Measurements from ENCODE around the gene RHBDF1. TPM values are rescaled to one million over a fixed set of nuclear protein-coding genes. Genes with fewer than 3 reads are reported as not detected.

Gene RHBDF1
- total RNA-seq, 1 experiment from 2014 or later: 26.3 TPM

DNA sequence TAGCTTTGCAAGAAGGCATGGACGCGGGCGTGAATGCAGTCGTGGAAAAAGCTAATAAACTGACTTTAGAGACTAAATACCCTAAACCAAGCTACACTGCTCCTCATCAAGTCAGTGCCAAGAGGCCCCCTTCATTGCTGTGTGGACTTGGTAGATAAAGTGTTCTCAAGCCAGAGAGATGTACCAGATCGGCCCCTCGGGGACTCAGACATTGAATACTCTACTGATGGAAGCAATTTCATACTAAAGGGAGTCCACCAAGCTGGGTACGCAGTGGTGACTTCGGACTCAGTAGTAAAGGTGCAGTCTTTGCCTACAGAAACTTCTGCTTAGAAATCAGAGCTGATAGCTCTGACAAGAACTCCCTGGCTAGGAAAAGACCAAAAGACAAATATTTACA lies 27.8 kb downstream of the RHBDF1 start:
- no TSS peak for BruUV-seq (replicated peaks)
- CTCF ChIA-PET: no interaction called here
- DNase-seq: no peak

DNA sequence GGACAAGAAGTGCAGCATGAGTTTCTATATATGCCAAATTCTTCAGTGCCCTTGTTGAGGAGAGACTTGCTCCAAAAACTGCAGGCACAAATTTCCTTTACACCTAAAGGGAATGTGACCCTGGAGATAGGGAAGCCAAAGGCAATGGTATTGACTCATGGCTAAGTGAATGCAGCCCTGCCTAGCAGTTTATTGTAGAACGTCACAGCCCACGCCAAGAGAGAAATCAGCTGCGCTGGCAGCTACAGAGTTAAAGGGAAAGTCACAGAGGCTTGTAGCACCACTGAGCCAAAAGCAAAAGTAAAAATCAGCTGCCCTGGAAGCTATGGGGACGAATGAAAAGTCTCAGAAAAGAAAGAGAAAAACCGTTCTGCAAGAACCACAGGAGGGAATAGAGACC lies 29.1 kb downstream of the RHBDF1 start:
- no peak overlapping the region for H3K27ac ChIP-seq (ENCODE audit: low read length)
- no peak for ATAC-seq
- H4K20me1 ChIP-seq (ENCODE audit: low read length): no peaks in the 10 kb centered on the region
- no peaks in the 10 kb centered on the region for H3K9me3 ChIP-seq (ENCODE audit: low read length)
- H3K27me3 ChIP-seq (ENCODE audit: low read length): no peaks in the 10 kb centered on the region
- H3K9me2 ChIP-seq (replicated peaks; ENCODE audit: low read length): no peaks in the 10 kb centered on the region
- DNase-seq: no peak
- peaks cover 8% of the 10 kb centered on the region for H3K36me3 ChIP-seq (ENCODE audit: low read depth, low read length)
- no peak overlapping the region for H2AFZ ChIP-seq (ENCODE audit: low read length)
- no peaks in the 10 kb centered on the region for H3F3A ChIP-seq (ENCODE audit: low read length, unreplicated experiment)
- peaks cover 9% of the 10 kb centered on the region for H3K4me1 ChIP-seq (ENCODE audit: insufficient read depth, low read length)
- H3K4me2 ChIP-seq (ENCODE audit: low read length): no peak overlapping the region
- CTCF ChIA-PET: no interaction called here
- H3K9ac ChIP-seq (ENCODE audit: low read length): no peak overlapping the region
- intact Hi-C loops (cut with micrococcal nuclease): no loop called here
- H3K4me3 ChIP-seq (ENCODE audit: low read length): no peak overlapping the region
- H3K79me2 ChIP-seq (ENCODE audit: low read length): peaks cover 3% of the 10 kb centered on the region; the same call in 1 of the 2 replicates
- BruUV-seq (replicated peaks): no TSS peak
- POLR2A ChIA-PET (ENCODE audit: unreplicated experiment): no interaction called here
- TF ChIP-seq EZH2phosphoT487 (IDR thresholded peaks at IDR 0.05; ENCODE audit: borderline replicate concordance, low read length): no peak
- TF ChIP-seq, protein P1, sequence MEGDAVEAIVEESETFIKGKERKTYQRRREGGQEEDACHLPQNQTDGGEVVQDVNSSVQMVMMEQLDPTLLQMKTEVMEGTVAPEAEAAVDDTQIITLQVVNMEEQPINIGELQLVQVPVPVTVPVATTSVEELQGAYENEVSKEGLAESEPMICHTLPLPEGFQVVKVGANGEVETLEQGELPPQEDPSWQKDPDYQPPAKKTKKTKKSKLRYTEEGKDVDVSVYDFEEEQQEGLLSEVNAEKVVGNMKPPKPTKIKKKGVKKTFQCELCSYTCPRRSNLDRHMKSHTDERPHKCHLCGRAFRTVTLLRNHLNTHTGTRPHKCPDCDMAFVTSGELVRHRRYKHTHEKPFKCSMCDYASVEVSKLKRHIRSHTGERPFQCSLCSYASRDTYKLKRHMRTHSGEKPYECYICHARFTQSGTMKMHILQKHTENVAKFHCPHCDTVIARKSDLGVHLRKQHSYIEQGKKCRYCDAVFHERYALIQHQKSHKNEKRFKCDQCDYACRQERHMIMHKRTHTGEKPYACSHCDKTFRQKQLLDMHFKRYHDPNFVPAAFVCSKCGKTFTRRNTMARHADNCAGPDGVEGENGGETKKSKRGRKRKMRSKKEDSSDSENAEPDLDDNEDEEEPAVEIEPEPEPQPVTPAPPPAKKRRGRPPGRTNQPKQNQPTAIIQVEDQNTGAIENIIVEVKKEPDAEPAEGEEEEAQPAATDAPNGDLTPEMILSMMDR (conservative IDR thresholded peaks at IDR 0.05; ENCODE audit: low read depth, low read length): no peak
- no peak for TF ChIP-seq EZH2 (IDR thresholded peaks at IDR 0.05; ENCODE audit: low read length, unreplicated experiment)

More for the DNA sequence above, 27.8 kb downstream of the RHBDF1 start:
- TF ChIP-seq EZH2 (IDR thresholded peaks at IDR 0.05; ENCODE audit: low read length, unreplicated experiment) (no peak), EZH2phosphoT487 (IDR thresholded peaks at IDR 0.05; ENCODE audit: borderline replicate concordance, low read length) (no peak)
- TF ChIP-seq, protein P1 (conservative IDR thresholded peaks at IDR 0.05; ENCODE audit: low read depth, low read length): no peak
- Histone ChIP-seq H2AFZ (ENCODE audit: low read length) (no peak overlapping the region), H3F3A (ENCODE audit: low read length, unreplicated experiment) (no peaks in the 10 kb centered on the region), H4K20me1 (ENCODE audit: low read length) (no peaks in the 10 kb centered on the region), H3K9me3 (ENCODE audit: low read length) (no peaks in the 10 kb centered on the region), H3K9me2 (replicated peaks; ENCODE audit: low read length) (no peaks in the 10 kb centered on the region), H3K9ac (ENCODE audit: low read length) (no peak overlapping the region), H3K79me2 (ENCODE audit: low read length) (peaks cover 3% of the 10 kb centered on the region; the same call in 1 of the 2 replicates), H3K36me3 (ENCODE audit: low read depth, low read length) (peaks cover 8% of the 10 kb centered on the region), H3K4me1 (ENCODE audit: insufficient read depth, low read length) (peaks cover 5% of the 10 kb centered on the region), H3K4me2 (ENCODE audit: low read length) (no peak overlapping the region), H3K27ac (ENCODE audit: low read length) (no peak overlapping the region), H3K4me3 (ENCODE audit: low read length) (no peak overlapping the region), H3K27me3 (ENCODE audit: low read length) (no peaks in the 10 kb centered on the region)
- POLR2A ChIA-PET (ENCODE audit: unreplicated experiment): no interaction called here
- intact Hi-C loops (cut with micrococcal nuclease): no loop called here
- no peak for ATAC-seq

DNA sequence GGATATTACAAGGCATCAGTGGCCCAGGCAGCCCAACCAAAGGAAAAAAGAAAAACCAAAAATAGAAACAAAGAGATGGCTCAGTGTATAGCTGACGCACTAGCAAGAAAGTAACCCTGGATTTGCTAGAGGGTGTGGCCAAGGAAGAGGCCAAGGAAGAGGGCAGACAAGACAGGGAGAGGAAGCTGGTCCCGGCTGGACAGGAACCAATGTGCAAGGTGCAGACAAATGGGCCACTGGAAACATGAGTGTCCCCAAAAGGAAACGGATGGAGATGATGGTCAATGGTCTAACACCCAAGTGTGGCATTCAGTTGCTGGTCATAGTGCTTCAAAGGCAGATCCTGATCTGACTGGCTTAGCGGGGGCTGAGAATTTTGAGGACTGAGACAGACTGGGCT lies 29.7 kb downstream of the RHBDF1 start:
- Histone ChIP-seq H3K4me3 (ENCODE audit: low read length) (no peak overlapping the region), H3K4me2 (ENCODE audit: low read length) (no peak overlapping the region), H3K79me2 (ENCODE audit: low read length) (no peaks in the 10 kb centered on the region), H4K20me1 (ENCODE audit: low read length) (no peaks in the 10 kb centered on the region), H3K27ac (ENCODE audit: low read length) (no peak overlapping the region), H3K9me2 (replicated peaks; ENCODE audit: low read length) (no peaks in the 10 kb centered on the region), H3K9me3 (ENCODE audit: low read length) (no peaks in the 10 kb centered on the region), H3F3A (ENCODE audit: low read length, unreplicated experiment) (no peaks in the 10 kb centered on the region), H3K9ac (ENCODE audit: low read length) (no peak overlapping the region), H2AFZ (ENCODE audit: low read length) (no peak overlapping the region), H3K27me3 (ENCODE audit: low read length) (no peaks in the 10 kb centered on the region), H3K4me1 (ENCODE audit: insufficient read depth, low read length) (peaks cover 9% of the 10 kb centered on the region), H3K36me3 (ENCODE audit: low read depth, low read length) (peaks cover 8% of the 10 kb centered on the region)
- no TSS peak for BruUV-seq (replicated peaks)
- ChIA-PET POLR2A (ENCODE audit: unreplicated experiment) (no interaction called here), CTCF (no interaction called here)
- ATAC-seq (no peak), DNase-seq (no peak)
- TF ChIP-seq EZH2 (IDR thresholded peaks at IDR 0.05; ENCODE audit: low read length, unreplicated experiment) (no peak), EZH2phosphoT487 (IDR thresholded peaks at IDR 0.05; ENCODE audit: borderline replicate concordance, low read length) (no peak)
- intact Hi-C loops (cut with micrococcal nuclease): no loop called here
